B cell (primary cell): ENCODE data around the gene GABRR2. TPM values are rescaled to one million over a fixed set of nuclear protein-coding genes. Genes with fewer than 3 reads are reported as not detected.

Source experiments
- ATAC-seq: fragments of 200-7000 bp; cut with Tn5 transposase; one replicate; pipeline ENCODE4 v1.10.0; 2021; ENCODE audit warnings: low read depth, mild to moderate bottlenecking, moderate number of reproducible peaks, moderate library complexity
- CTCF ChIA-PET: fragments of 350-600 bp; sonication (Branson Sonifier 250); formaldehyde crosslinking; loops from one replicate; lab custom pipeline; 2021; ENCODE audit warnings: antibody characterized with exemption, inconsistent platforms; lab: Charles Lee
- POLR2A ChIA-PET: fragments of 350-600 bp; sonication (Branson Sonifier 250); formaldehyde crosslinking; loops from one replicate; lab custom pipeline; 2021; ENCODE audit warnings: antibody characterized with exemption; lab: Charles Lee
- DNase-seq: peaks from one replicate; pipeline ENCODE4 v3.0.0; 2013
- H2AFZ ChIP-seq: 2 replicates; pipeline ENCODE4 v1.6.1; 2012; ENCODE audit warnings: mild to moderate bottlenecking, low read depth, low read length; ENCODE audit not compliant: insufficient read depth, poor library complexity, severe bottlenecking
- H3K27ac ChIP-seq, 2 donors: 1 replicate in 1 of 2; 2 replicates in 1 of 2; pipeline ENCODE4 v1.5.1; 2012 to 2013; ENCODE audit warnings: low read length in 2 of 2, mild to moderate bottlenecking in 2 of 2, moderate library complexity in 1 of 2
- H3K27me3 ChIP-seq, 4 experiments: fragments of 200-600 bp in 1 of 4; sonication (generic) in 1 of 4; replicated peaks in 1 of 4; 1 replicate in 2 of 4; 2 replicates in 2 of 4; pipeline versions ENCODE4 v1.6.1 to v1.7.0; 2013 to 2016; ENCODE audit warnings: low read length in 3 of 4, mild to moderate bottlenecking in 2 of 4, mixed read lengths in 1 of 4, moderate library complexity in 1 of 4; ENCODE audit not compliant: insufficient read depth in 4 of 4, control insufficient read depth in 3 of 4; ENCODE audit errors: control extremely low read depth in 1 of 4
- H3K36me3 ChIP-seq, 2 experiments: replicated peaks in 1 of 2; 1 replicate in 1 of 2; 2 replicates in 1 of 2; pipeline versions ENCODE4 v1.6.1 to v1.7.1; 2013; ENCODE audit warnings: low read length in 1 of 2; ENCODE audit not compliant: insufficient read depth in 2 of 2, control insufficient read depth in 1 of 2; ENCODE audit errors: control extremely low read depth in 1 of 2, extremely low read depth in 1 of 2
- H3K4me1 ChIP-seq, 2 donors: fragments of 200-600 bp in 1 of 2; sonication (generic) in 1 of 2; 1 replicate in 1 of 2; 2 replicates in 1 of 2; pipeline versions ENCODE4 v1.5.1 to v1.6.1; 2013 to 2017; ENCODE audit warnings: low read length in 2 of 2; ENCODE audit not compliant: control insufficient read depth in 2 of 2, insufficient read depth in 2 of 2
- H3K4me2 ChIP-seq: replicated peaks from 2 replicates; pipeline ENCODE3; 2012; ENCODE audit warnings: mild to moderate bottlenecking, low read depth, low read length; ENCODE audit not compliant: poor library complexity, severe bottlenecking
- H3K4me3 ChIP-seq, 5 experiments: fragments of 200-600 bp in 1 of 5; sonication (generic) in 1 of 5; 1 replicate in 3 of 5; 2 replicates in 2 of 5; pipeline versions ENCODE4 v1.5.1 to v1.7.0; 2011 to 2016; ENCODE audit warnings: low read length in 4 of 5, mild to moderate bottlenecking in 4 of 5, low read depth in 2 of 5, control low read depth in 1 of 5, moderate library complexity in 1 of 5; ENCODE audit not compliant: insufficient read depth in 1 of 5; ENCODE audit errors: control extremely low read depth in 1 of 5, extremely low read depth in 1 of 5
- H3K79me2 ChIP-seq: fragments of 200-600 bp; sonication (generic); one replicate; pipeline ENCODE4 v1.6.0; 2016; ENCODE audit warnings: low read length; ENCODE audit not compliant: control insufficient read depth, insufficient read depth
- H3K9ac ChIP-seq: fragments of 200-600 bp; sonication (generic); 2 replicates; pipeline ENCODE4 v1.6.1; 2017; ENCODE audit warnings: mild to moderate bottlenecking, low read length, moderate library complexity
- H3K9me3 ChIP-seq, 3 donors: one replicate each; pipeline versions ENCODE4 v1.6.1 to v1.7.1; 2013; ENCODE audit warnings: low read length in 2 of 3; ENCODE audit not compliant: control insufficient read depth in 2 of 3, insufficient read depth in 1 of 3; ENCODE audit errors: control extremely low read depth in 1 of 3
- H4K20me1 ChIP-seq: 2 replicates; pipeline ENCODE4 v1.6.0; 2012; ENCODE audit warnings: mild to moderate bottlenecking, low read length; ENCODE audit not compliant: insufficient read depth, control insufficient read depth, poor library complexity, severe bottlenecking
- H3K27ac Mint-ChIP-seq: one replicate; pipeline ENCODE4 v1.8.0; 2021; ENCODE audit warnings: mixed read lengths
- H3K27me3 Mint-ChIP-seq: one replicate; pipeline ENCODE4 v1.8.0; 2021; ENCODE audit warnings: mixed read lengths
- H3K4me1 Mint-ChIP-seq: one replicate; pipeline ENCODE4 v1.8.0; 2021; ENCODE audit warnings: mixed read lengths
- H3K4me3 Mint-ChIP-seq: one replicate; pipeline ENCODE4 v1.8.0; 2021; ENCODE audit warnings: mixed read lengths
- H3K9me3 Mint-ChIP-seq: one replicate; pipeline ENCODE4 v1.8.0; 2022; ENCODE audit warnings: mixed read lengths; ENCODE audit not compliant: insufficient read depth
- EZH2 ChIP-seq: IDR thresholded peaks from 2 replicates; pipeline ENCODE4 v1.6.1; 2012; ENCODE audit warnings: borderline replicate concordance, low read depth, mild to moderate bottlenecking, moderate library complexity, low read length; ENCODE audit not compliant: insufficient read depth, poor library complexity, severe bottlenecking
- WGBS: methylation state at CpG from one replicate; pipeline ENCODE4 v1.1.5; 2013; ENCODE audit warnings: missing lambda C conversion rate; ENCODE audit not compliant: insufficient coverage; 5-methylcytosine and 5-hydroxymethylcytosine counted together
- intact Hi-C: fragments of 100-400 bp; cut with micrococcal nuclease; formaldehyde crosslinking; loops from one replicate; pipeline ENCODE4 v1.10.0; 2022
- polyA plus RNA-seq: library from polyadenylated mRNA; depleted of rRNA; stranded (reverse); fragments of >200 nt; gene quantifications from 2 replicates; pipeline ENCODE4 v1.2.3, GENCODE V29; 2012
- total RNA-seq, 2 donors: library from RNA; stranded (reverse); fragments of 120-200 nt in 1 of 2; gene quantifications; 1 replicate in 1 of 2; 2 replicates in 1 of 2; pipeline versions ENCODE4 v1.2.3 to v1.2.4, GENCODE V29; 2013 to 2022
- TF ChIP-seq, protein P1 (sequence below): fragments of 200-600 bp; IDR thresholded peaks from one replicate; pipeline ENCODE4 v1.8.0; 2022; ENCODE audit warnings: antibody characterized with exemption, mild to moderate bottlenecking

GABRR2 gene
- total and polyA plus RNA-seq, 2 donors (not counting 1 experiment from before 2014, with no cell fraction given), result 0.59 to 4.7 TPM

DNA sequence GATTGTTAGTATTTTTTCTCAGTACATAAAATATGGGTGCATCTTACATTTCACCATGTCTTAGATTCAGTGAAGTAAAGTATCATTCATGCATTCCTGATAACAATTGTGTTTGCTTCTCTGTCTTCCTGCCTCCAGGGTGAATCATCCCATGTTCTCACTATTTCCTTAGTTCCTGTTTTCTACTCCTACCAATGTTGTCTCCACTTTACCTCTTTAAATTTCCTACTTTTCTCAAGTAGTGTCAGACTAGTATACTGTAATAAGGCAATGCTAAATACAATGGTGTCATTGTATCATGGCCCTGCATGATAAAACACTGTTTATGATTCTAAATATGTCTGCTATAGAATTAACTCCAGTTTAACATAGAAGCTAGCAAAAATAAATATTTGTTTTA is 60.5 kb downstream of the GABRR2 start:
- Histone ChIP-seq H3K9me3 (no peaks in the 10 kb centered on the region), H4K20me1 (no peaks in the 10 kb centered on the region), H3K4me2 (no peak overlapping the region), H3K79me2 (no peaks in the 10 kb centered on the region), H3K4me1 (peaks cover 3 to 6% of the 10 kb centered on the region in 2 donors), H3K9ac (no peak overlapping the region), H3K27ac (no peak overlapping the region), H2AFZ (no peak overlapping the region), H3K27me3 (peaks cover 0 to 7% (median 2%) of the 10 kb centered on the region in 4 experiments), H3K4me3 (no peak overlapping the region), H3K36me3 (no peaks in the 10 kb centered on the region)
- peaks cover 6% of the 10 kb centered on the region for H3K4me1 Mint-ChIP-seq
- intact Hi-C loops, result no loop called here
- peaks cover 10% of the 10 kb centered on the region for H3K27me3 Mint-ChIP-seq
- ATAC-seq (no peak), DNase-seq (no peak)
- no peaks in the 10 kb centered on the region for H3K9me3 Mint-ChIP-seq
- no peak overlapping the region for H3K4me3 Mint-ChIP-seq
- H3K27ac Mint-ChIP-seq, result no peak overlapping the region
- no peak for TF ChIP-seq EZH2
- TF ChIP-seq, protein P1, sequence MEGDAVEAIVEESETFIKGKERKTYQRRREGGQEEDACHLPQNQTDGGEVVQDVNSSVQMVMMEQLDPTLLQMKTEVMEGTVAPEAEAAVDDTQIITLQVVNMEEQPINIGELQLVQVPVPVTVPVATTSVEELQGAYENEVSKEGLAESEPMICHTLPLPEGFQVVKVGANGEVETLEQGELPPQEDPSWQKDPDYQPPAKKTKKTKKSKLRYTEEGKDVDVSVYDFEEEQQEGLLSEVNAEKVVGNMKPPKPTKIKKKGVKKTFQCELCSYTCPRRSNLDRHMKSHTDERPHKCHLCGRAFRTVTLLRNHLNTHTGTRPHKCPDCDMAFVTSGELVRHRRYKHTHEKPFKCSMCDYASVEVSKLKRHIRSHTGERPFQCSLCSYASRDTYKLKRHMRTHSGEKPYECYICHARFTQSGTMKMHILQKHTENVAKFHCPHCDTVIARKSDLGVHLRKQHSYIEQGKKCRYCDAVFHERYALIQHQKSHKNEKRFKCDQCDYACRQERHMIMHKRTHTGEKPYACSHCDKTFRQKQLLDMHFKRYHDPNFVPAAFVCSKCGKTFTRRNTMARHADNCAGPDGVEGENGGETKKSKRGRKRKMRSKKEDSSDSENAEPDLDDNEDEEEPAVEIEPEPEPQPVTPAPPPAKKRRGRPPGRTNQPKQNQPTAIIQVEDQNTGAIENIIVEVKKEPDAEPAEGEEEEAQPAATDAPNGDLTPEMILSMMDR, result no peak
- CTCF ChIA-PET, result interaction anchor here (1.0 kb wide), 1 partner anchor 11 kb away, joined by 4 read pairs; no protein-coding TSS in a partner anchor
- POLR2A ChIA-PET, result no interaction called here

DNA sequence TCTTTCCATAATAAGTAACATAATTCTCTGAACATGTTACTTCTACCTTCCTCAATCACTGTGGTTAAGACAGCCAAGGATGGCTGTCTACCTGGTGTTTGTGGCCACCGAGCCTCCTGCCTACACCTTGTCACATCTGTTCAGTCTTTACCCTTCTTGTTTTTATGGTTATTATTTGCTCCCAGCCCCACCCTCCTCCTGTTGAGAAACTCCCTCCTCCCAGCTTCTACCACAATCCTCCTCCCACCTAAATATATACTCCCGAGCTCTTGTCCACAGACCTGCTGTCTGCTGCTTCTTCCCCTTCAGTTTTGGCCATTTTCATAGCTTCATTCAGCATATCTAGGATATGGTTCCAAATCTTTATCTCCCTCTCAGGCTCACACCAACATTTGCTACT is 62.2 kb downstream of the GABRR2 start:
- Histone ChIP-seq H3K4me3 (no peak overlapping the region), H3K79me2 (no peaks in the 10 kb centered on the region), H3K27ac (no peak overlapping the region), H4K20me1 (no peaks in the 10 kb centered on the region), H3K9ac (no peak overlapping the region), H3K4me1 (no peaks in the 10 kb centered on the region), H3K4me2 (no peak overlapping the region), H3K36me3 (no peaks in the 10 kb centered on the region), H2AFZ (no peak overlapping the region), H3K9me3 (no peaks in the 10 kb centered on the region), H3K27me3 (peaks cover 0 to 7% (median 2%) of the 10 kb centered on the region in 4 experiments)
- H3K4me3 Mint-ChIP-seq, result no peak overlapping the region
- H3K4me1 Mint-ChIP-seq, result no peaks in the 10 kb centered on the region
- ChIA-PET CTCF (no interaction called here), POLR2A (no interaction called here)
- no peak for TF ChIP-seq EZH2
- TF ChIP-seq, protein P1, result no peak
- no peak overlapping the region for H3K27ac Mint-ChIP-seq
- intact Hi-C loops, result no loop called here
- H3K27me3 Mint-ChIP-seq, result peaks cover 16% of the 10 kb centered on the region
- WGBS, result 82% methylated on average over 2 of the region's 2 CpGs
- H3K9me3 Mint-ChIP-seq, result no peaks in the 10 kb centered on the region
- ATAC-seq (no peak), DNase-seq (no peak)
